C1 segment of cervical spinal cord (tissue), 14 donors: ENCODE data around the gene GPR155.
"Not testable (repeated sequence)": the region's sequence is repeated elsewhere in the genome, so short reads cannot be mapped to it uniquely, and the experiment has no call there.

Experiments used
- DNase-seq, 14 donors: peaks; one replicate each; lab custom pipeline; 2025; lab: John Stamatoyannopoulos, UW

GPR155 gene

DNA sequence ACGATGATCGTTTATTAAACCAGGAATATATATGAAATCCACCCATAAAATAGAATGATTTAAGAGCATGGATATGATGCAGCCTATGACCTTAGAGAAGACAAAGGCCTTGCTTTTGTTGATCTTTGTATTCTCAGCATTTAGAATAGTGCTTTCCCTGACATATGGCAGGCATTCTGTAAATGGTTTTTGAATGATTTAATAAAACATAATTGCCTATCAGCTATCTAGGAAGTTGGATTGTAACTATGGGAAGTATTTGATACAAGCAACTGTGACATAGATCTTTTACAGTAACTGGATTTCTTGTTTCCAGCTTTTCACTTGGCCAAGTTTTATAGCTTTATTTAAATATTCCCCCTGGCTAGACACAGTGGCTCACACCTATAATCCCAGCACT, 5.1 kb upstream of the GPR155 start:
- no peak for DNase-seq

DNA sequence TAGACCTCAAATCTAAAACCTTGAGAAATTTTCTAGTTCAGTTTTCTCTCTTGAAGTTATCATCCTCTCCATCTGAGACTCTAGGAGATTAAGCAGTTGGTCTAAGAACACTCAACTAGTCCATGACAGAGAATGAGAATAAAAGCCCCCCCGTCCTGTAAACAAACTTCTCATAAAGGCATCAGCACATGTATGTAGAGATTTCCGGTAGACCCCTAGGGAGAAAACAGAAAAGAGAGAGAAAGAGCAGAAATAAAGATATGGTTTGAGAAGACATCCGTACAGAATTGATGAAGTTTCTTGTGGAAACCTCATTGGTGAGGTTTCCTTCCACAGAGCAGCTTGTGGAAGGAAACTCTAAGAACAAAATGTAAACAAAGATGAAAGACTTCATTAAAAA, 3.2 kb upstream of the GPR155 start:
- no peak for DNase-seq

DNA sequence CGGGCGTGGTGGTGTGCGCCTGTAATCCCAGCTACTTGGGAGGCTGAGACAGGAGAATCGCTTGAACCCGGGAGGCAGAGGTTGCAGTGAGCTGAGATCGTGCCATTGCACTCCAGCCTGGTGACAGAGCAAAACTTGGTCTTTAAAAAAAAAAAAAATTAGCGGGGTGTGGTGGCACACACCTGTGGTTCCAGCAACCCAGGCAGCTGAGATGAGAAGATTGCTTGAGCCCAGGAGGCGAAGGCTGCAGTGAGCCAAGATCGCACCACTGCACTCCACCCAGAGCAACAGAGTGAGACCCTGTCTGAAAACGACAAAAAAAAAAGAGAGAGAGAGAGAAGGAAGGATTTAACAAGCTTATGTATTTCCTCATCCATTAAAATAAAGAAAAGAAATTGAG, 2.7 kb upstream of the GPR155 start:
- DNase-seq: not testable (repeated sequence)

DNA sequence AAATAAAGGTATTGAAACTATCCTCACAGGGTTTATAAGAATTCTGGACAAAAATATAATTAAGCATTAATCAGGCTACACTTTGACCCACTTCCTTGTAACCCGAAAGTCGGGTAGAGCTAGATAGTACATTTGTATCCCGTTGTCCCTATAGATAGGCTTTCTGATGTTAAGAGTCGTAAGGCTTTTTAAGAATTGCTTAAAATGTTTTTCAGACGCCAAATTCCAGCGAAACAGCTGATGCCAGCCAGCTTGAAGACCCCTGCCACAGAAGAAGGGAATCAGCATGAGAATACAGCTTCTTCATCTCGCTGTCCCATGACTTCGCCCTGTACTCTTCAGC, 962 bp upstream of the GPR155 start:
- DNase-seq: no peak

DNA sequence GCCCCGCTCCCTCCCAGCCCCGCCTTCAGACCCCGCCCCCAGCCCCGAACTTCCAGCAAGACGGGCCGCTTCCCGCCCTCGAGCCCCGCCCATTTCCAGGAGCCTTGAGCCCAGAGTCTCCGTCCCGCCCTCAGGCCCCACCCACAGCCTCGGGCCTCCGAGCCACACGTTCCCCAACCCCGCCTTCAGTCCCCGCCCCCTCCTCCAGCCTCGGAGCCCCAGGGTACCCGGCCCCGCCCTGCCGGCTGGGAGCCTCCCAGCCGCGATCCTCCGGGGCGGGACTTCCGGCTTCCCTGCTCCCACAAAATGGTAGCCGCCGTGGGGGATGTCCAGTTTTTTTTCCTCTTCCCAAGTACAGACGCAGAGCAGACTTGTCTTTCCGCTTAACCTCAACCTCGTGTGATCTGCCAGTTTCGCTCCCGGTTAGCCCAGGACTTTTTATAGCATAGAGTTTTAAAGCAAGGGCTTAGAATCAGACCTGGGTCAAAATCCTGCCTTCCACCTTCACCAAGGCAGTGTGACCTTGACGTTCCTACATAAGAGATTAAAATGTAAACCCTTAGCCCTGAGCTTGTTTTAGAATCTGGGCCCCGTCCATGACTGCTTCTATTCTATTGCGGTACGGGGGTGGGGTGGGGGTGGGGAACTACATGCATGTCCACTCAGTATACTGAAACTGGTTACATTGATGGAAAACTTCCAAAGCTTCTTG, 435 bp upstream of the GPR155 start:
- DNase-seq: peak; percentile 59 to 99 (median 93)

DNA sequence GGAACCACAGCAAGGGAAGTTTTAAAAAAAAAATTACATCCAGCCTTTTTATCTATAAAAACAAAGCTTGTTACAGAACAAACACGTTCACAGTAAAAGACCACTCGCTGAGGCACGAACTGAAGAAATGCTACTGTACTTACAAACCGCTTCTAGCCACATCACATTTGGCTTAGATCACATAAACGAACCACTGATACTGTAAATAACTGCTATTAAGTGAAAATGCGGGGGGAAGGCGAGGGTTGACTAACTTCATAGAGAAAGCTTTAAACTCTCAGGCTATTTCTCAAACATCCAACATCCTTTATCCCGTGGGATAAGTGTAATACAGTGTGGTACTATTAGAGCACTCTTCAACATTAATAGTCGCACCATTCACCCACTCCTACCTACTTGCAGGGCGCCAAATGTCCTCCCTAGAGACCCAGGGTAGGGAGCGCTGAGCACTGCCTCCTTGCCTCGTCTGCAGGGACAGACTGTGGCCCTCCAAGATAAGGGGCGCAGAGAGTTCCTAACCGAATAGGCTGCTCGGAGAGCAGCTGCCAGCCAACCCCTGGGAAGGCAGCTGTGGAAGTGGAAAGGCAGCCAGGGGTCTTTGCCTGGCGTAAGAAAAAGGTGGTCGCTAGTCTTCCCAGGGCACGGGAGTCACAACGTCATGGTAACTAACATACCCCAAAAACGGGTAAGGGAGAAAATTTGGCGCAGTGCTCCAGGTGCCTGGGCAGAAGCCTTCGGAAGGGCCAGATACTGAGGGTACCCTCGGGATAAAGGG, 854 bp downstream of the GPR155 start:
- DNase-seq: peak in 9 of 14 donors; percentile 20 to 66 (median 51)

DNA sequence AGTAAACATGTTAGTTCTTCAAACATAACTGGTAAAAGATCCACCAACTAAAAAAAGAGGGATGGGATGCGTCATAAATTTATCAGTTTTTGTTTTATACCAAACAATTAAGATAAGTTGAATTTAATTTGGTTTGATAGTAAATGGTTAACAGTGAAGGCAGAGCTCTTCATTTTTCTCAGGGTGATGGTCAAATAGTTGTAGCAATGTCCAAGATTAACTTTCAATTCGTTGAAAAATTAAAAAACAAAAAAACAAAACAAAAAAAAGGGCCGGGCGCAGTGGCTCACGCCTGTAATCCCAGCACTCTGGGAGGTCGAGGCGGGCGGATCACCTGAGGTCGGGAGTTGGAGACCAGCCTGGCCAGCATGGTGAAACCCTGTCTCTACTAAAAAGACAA, 1.8 kb downstream of the GPR155 start:
- DNase-seq: not testable (repeated sequence)

DNA sequence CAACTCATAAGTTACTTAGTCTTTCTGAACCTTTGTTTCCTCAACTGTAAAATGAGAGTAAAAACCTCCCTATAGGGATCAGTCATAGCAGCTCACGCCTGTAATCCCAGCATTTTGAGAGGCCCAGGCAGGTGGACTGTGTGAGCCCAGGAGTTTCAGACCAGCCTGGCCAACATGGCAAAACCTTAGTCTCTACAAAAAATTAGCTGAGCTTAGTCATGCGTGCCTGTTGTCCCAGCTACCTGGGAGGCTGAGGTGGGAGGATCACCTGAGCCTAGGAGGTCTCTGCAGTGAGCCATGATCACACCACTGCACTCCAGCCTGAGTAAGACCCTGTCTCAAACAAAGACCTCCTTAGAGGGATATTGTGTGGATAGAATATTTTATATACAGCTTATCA, 2.3 kb downstream of the GPR155 start:
- no peak for DNase-seq

DNA sequence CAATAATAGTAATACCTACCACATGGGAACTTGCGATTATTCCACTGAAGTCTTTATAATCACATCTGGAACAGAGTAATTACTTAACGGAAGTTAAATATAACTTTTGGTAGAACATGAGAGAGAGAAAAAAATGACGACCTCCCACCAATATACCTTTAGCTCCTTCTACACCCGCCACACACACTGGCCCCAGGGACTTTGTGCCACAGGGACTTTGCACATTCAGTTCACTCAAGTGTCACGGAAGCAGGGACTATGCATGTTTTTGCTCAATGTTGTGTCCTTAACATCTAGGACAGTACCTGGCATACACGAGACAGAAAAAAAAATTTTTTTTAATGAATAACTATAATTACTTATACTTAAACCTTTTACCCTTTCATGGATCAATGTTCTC, 4.0 kb downstream of the GPR155 start:
- DNase-seq: no peak

DNA sequence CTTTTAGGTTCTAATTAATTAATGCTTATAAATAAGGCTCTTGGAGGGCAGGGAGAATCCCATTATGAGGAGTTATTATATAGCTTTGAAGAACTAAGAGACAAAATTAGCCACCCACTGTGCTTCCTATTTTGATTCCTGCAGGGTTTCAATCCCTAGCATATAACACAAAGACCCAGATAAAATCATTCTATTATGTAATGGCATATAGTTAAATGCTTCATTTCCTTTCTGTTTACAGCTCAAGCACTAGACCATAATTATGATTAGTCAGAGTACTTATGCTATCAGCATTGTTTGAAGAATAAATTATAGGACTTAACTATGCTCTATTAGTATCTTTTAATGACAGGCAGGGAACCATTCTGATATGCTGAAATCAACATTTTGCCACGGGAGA, 9.1 kb downstream of the GPR155 start:
- no peak for DNase-seq

DNA sequence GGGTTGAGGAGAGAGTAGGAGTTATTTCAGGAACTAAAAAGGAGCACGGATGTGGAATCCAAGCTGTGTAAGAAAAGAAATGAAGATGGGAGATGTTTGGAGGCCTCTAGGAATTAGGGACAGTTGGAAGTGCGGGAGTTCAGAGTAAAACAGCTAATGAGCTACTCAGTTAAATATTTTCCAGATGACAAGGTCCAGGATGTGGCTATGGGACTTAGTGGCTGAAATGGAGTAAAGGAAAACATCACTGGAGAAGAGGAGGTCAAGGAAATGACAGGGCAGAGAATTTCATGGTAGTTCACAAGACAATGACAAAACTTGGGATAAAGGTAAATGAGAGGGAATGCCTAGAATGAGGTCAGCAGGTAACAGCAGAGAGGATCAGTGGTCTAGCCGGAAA, 13.0 kb downstream of the GPR155 start:
- no peak for DNase-seq

DNA sequence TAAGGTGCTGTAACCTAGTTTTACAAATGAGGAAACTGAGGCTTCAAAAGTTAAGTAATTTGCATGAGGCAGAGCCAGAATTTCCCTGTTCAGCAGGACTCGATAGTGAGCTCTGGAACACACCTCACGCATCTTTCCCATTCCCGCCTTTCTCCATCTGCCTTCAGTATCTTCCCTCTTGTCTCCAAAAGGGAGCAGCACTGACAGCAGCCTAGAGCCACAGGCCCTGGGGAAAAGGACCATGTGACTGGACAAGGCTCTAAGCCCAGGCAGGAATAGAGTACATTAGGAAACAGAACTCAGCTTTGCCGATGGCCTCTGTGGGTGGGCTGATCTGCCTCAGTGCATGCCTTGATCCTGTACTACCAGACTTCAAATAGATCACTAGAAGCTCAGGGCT, 21.5 kb downstream of the GPR155 start:
- peak in 1 of 14 donors; percentile 1 for DNase-seq

DNA sequence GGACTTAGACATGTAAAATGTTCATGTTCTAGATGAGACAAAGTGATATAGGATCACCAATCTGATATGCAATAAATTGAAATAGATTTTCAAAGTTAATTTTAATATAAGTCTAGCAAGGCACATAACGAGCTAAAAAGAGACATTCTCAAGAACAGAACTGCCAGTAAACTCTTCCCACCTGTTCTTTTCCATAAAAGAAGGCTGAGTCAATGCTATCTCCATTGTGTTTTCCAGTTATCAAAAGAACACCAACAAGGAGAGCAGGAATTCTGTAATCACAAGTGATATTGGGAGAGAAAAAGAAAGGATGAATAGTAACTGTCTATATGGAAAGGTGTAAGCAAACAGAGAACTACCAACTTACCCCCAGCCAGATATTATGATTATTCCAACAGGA, 25.6 kb downstream of the GPR155 start:
- no peak for DNase-seq

DNA sequence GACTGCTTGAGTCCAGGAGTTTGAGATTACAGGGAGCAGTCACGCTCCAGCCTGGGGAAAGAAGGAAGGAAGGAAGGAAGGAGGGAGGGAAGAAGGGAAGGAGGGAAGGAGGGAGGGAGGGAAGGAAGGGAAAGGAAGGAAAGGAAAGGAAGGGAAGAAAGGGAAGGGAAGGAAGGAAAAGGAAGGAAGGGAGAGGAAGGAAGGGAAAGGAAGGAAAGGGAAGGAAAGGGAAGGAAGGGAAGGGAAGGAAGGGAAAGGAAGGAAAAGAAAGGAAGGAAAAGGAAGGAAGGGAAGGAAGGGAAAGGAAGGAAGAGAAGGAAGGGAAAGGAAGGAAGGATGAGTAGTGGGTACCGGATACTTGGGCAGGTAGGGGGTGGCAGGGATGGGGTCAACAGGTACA, 32.3 kb downstream of the GPR155 start:
- no peak for DNase-seq

DNA sequence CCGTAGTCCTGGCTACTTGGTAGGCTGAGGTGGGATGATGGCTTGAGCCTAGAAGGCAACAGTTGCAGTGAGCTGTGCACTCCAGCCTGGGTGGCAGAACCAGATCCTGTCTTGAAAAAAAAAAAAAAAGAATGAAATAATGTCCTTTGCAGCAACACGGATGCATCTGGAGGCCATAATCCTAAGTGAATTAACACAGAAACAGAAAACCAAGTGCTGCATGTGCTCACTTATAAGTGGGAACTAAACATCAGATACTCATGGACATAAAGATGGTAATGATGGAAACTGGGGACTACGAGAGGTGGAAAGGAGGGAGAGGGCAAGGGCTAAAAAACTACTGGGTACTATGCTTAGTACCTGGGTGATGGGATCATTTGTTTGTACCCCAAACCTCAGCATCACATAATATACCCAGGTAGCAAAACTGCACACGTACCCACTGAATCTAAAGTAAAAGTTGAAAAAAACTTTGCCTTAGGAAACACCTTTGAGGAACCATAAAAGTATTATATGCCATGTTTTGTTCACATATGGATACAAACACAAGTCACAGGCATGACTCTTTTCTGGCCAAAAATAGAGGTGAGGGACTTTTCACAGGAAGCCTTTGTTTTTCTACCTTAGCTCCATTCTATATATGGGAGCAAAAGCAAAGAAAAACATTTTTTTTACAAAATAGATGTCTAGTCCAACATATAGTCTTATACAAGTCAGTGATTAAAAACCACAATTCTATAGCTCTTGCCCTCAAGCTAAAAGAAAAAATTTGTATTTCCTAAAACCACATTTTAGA, 36.6 kb downstream of the GPR155 start:
- DNase-seq: no peak

DNA sequence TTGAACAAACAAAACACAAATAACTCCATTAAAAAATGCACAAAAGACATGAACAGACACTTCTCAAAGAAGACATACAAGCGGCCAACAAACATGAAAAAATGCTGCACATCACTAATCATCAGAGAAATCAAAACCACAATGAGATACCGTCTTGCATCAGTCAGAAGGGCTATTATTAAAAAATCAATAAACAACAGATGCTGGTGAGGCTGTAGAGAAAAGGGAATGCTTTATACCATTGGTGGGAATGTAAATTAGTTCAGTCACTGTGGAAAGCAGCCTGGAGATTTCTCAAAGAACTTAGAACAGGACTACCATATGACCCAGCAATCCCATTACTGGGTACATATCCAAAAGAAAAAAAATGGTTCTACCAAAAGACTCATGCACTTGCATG, 37.8 kb downstream of the GPR155 start:
- DNase-seq: no peak

DNA sequence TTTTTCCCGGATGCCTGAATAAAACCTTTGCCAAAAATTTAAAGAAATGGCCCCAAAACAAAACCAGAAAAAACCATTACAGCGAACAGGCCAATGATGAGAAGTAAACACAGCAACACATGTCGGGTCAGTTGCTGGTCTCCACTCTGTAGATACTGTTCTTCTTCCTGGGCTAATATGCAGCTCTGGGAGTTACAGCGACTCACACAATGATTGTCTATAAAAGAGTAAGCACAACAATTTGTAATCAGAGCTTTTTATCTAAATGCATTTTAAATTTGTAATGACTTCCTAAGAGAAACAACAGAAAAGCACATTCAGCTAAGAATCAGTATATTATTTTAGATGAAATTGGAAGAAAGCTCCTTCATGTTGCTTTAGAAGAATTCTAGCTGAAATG, 40.3 kb downstream of the GPR155 start:
- no peak for DNase-seq

DNA sequence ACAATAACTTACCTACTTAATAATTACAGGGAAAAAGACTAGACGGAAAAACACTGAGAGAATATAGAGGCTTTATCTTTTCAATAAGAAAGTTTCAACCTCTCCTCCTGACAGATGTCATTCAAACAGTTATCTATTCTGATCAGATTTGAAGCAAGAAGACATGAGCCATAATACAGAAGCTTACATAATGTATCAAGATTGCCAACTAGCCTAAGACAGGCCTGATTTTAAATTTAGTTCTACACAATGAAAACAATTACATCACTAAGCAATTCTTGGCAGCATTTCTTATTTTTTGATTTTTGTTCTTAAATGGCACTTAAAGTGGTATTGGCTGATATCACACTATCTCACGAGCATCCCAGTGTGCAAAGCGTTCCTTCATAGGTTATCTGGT, 41.6 kb downstream of the GPR155 start:
- no peak for DNase-seq

DNA sequence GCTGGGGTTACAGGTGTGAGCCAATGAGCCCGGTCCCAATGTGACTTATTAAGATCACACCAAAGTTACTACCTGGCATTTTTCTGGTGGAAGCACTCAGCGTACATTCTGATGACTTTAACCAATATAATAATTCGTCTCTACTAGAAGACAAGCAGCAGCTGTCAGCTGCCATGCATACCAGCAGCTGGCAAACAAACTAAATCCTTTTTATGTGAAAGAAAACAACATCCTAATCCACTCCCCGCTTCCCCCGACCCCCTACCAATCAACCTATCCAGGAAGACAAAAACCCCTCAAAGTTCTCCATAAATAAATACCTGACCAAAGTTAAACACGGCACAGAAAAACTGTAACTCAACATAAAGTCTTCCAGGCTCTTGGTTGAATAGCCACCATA, 42.1 kb downstream of the GPR155 start:
- DNase-seq: no peak

DNA sequence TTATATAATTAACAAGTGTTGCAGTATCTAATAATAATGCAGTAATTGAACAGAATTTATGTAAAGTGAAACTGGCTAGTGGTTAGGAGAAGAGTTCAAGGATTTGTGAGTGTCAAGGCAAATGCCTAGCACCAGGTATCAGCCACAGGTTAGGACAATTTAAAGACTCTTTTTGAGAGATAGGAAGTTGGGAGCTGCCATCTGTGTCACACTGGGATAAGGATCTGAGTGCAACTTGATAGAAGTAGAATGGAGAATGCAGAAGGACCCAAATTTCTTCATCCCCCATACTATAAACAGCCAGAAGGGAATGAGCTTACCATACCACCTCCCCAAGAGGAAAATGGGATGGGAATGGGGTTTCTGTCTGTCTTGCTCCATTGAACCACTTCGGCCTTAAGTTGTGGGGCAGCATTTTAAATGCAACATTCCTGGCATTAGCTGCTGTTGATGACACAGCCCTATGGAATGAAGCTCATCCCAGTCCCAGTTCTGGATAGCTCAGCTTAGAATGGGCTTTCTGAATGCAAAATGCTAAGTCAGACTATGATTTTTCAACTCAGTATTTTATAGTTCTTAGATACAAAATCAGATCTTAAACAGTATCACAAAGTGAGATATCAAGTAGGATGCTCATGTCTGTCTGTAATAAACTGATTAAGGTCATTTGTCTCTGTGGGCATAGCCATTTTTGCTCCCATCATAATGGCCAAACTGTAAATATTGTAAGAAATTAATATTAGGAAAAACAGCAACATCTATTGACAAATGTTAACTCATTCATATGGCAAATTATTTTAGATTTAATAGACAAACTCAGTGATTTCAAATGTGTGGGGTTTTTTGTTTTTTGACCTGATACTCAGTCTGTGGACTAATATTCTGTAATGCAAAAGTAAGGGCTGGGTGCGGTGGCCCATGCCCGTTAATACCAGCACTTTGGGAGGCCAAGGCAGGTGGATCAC, 44.0 kb downstream of the GPR155 start:
- DNase-seq: no peak

DNA sequence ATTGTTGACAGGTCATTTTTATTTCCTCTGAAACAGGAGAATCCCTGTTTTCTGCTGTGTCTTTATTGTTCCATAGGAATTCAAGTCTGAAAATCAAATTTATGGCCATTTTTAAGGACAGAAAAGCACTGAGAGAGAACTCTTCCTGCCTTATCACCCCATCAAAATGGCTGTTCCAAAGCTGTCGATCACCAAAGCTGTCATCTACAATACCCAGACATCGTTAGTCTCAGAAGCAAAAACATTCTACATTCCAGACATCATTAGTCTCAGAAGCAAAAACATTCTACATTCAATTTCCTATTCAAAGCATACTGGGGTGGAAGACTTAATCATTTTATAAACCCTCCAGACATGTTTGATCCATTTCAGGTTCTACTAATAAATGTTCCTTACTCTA, 46.9 kb downstream of the GPR155 start:
- no peak for DNase-seq

DNA sequence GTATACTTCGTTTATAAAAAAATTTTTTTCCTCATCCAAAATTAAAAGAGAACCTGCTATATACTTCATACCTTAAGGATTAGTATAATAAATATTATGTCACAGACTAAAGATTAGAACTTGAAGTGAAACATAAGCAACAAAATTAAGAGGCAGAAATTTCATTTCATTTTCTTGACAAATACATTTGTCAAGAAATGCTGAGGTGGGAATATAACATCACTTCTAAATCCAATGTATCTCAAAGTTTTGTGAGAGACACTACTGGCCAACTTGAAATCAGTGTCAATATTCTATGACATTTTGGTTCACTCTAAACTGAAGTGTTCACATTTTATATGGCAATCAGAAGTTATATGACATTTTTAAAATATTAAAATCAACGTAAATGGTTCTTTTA, 47.5 kb downstream of the GPR155 start:
- DNase-seq: no peak
